Osteocyte (in vitro differentiated cells): ENCODE measurements around the gene OPCML. TPM values are rescaled to one million over a fixed set of nuclear protein-coding genes. Genes with fewer than 3 reads are reported as not detected.

Experiments used
- DNase-seq: peaks from one replicate; pipeline ENCODE4 v3.0.0; 2021; ENCODE audit warnings: mixed read lengths; ENCODE audit not compliant: unreplicated experiment; ENCODE audit errors: extremely low spot score
- H3K27ac Mint-ChIP-seq: one replicate; pipeline ENCODE4 v1.8.0; 2021; ENCODE audit warnings: mild to moderate bottlenecking, mixed read lengths; ENCODE audit not compliant: unreplicated experiment
- H3K27me3 Mint-ChIP-seq: one replicate; pipeline ENCODE4 v1.8.0; 2021; ENCODE audit warnings: mixed read lengths; ENCODE audit not compliant: unreplicated experiment
- H3K36me3 Mint-ChIP-seq: one replicate; pipeline ENCODE4 v1.8.0; 2021; ENCODE audit warnings: mixed read lengths; ENCODE audit not compliant: unreplicated experiment
- H3K4me1 Mint-ChIP-seq: one replicate; pipeline ENCODE4 v1.8.0; 2021; ENCODE audit warnings: mixed read lengths; ENCODE audit not compliant: unreplicated experiment
- H3K4me3 Mint-ChIP-seq: one replicate; pipeline ENCODE4 v1.8.0; 2021; ENCODE audit warnings: mild to moderate bottlenecking, moderate library complexity, mixed read lengths; ENCODE audit not compliant: unreplicated experiment
- H3K9me3 Mint-ChIP-seq: one replicate; pipeline ENCODE4 v1.8.0; 2021; ENCODE audit warnings: mixed read lengths; ENCODE audit not compliant: unreplicated experiment
- CTCF ChIP-seq: fragments of 200-600 bp; sonication (generic); IDR thresholded peaks from 2 replicates; pipeline ENCODE4 v1.5.0; 2021; ENCODE audit warnings: antibody characterized with exemption, mild to moderate bottlenecking, moderate library complexity
- total RNA-seq: library from RNA; stranded (reverse); gene quantifications from 2 replicates; pipeline ENCODE4 v1.2.1, GENCODE V29; 2021

OPCML gene
- total RNA-seq, 1 donor from 2014 or later = 0.11 TPM

GRCh38 chr11:132763503-132763902 lies 768.8 kb downstream of the OPCML start:
- H3K9me3 Mint-ChIP-seq = peaks cover 12% of the 10 kb centered on the region
- H3K27me3 Mint-ChIP-seq = no peaks in the 10 kb centered on the region
- no peak for DNase-seq
- H3K4me1 Mint-ChIP-seq = no peaks in the 10 kb centered on the region
- no peak for TF ChIP-seq CTCF
- no peak overlapping the region for H3K4me3 Mint-ChIP-seq
- no peaks in the 10 kb centered on the region for H3K36me3 Mint-ChIP-seq
- H3K27ac Mint-ChIP-seq = no peak overlapping the region

- peaks cover 2% of the 10 kb centered on the region for H3K27me3 Mint-ChIP-seq
- H3K9me3 Mint-ChIP-seq = peaks cover 12% of the 10 kb centered on the region
- H3K27ac Mint-ChIP-seq = no peak overlapping the region
- no peak for DNase-seq
- H3K36me3 Mint-ChIP-seq = no peaks in the 10 kb centered on the region
- TF ChIP-seq CTCF = no peak
- no peak overlapping the region for H3K4me3 Mint-ChIP-seq
- no peaks in the 10 kb centered on the region for H3K4me1 Mint-ChIP-seq
Observed at GRCh38 chr11:132755934-132756333, 776.4 kb downstream of the OPCML start.

- H3K4me3 Mint-ChIP-seq = no peak overlapping the region
- DNase-seq = no peak
- H3K27ac Mint-ChIP-seq = no peak overlapping the region
- H3K27me3 Mint-ChIP-seq = peaks cover 2% of the 10 kb centered on the region
- no peaks in the 10 kb centered on the region for H3K36me3 Mint-ChIP-seq
- H3K4me1 Mint-ChIP-seq = no peaks in the 10 kb centered on the region
- H3K9me3 Mint-ChIP-seq = no peaks in the 10 kb centered on the region
- TF ChIP-seq CTCF = no peak
Observed at GRCh38 chr11:132751516-132752250, 780.6 kb downstream of the OPCML start.

GRCh38 chr11:132746305-132746704 lies 786.0 kb downstream of the OPCML start:
- no peaks in the 10 kb centered on the region for H3K27me3 Mint-ChIP-seq
- no peaks in the 10 kb centered on the region for H3K9me3 Mint-ChIP-seq
- H3K4me1 Mint-ChIP-seq = peaks cover 11% of the 10 kb centered on the region
- H3K36me3 Mint-ChIP-seq = no peaks in the 10 kb centered on the region
- DNase-seq = no peak
- no peak for TF ChIP-seq CTCF
- H3K4me3 Mint-ChIP-seq = no peak overlapping the region
- no peak overlapping the region for H3K27ac Mint-ChIP-seq

GRCh38 chr11:132745306-132745705 lies 787.0 kb downstream of the OPCML start:
- Mint-ChIP-seq H3K27me3 (no peaks in the 10 kb centered on the region), H3K4me3 (no peak overlapping the region), H3K9me3 (no peaks in the 10 kb centered on the region), H3K4me1 (peaks cover 11% of the 10 kb centered on the region), H3K27ac (no peak overlapping the region), H3K36me3 (no peaks in the 10 kb centered on the region)
- TF ChIP-seq CTCF = no peak
- no peak for DNase-seq
